K562 (cell line): ENCODE measurements around the gene MCM7. TPM values are rescaled to one million over a fixed set of nuclear protein-coding genes. Genes with fewer than 3 reads are reported as not detected.
A peak's percentile ranks its signal among the peaks of the same experiment; 100 is the strongest.

Experiments
- CCNT2 ChIP-seq: IDR thresholded peaks from 2 replicates; pipeline ENCODE4 v1.6.1; 2011; ENCODE audit warnings: borderline replicate concordance, low read depth, mild to moderate bottlenecking, moderate library complexity, mixed read lengths, low read length; ENCODE audit not compliant: insufficient read length; ENCODE audit errors: extremely low read depth
- FOXP4 ChIP-seq: sonication (generic); formaldehyde crosslinking; IDR thresholded peaks from 2 replicates; pipeline ENCODE4 v1.8.0; 2022; ENCODE audit warnings: mild to moderate bottlenecking, missing genetic modification reagents, borderline replicate concordance
- HBP1 ChIP-seq: fragments of 450-650 bp; formaldehyde crosslinking; IDR thresholded peaks from 2 replicates; pipeline ENCODE4 v1.4.0; 2022; ENCODE audit warnings: missing genetic modification characterization
- HCFC1 ChIP-seq: IDR thresholded peaks from 2 replicates; pipeline ENCODE4 v1.6.1; 2012; ENCODE audit warnings: low read depth, low read length, improper control_type of control experiment
- PPARD ChIP-seq: fragments of 250-450 bp; sonication (Bioruptor Pico); IDR thresholded peaks from 2 replicates; pipeline ENCODE4 v1.8.0; 2022; ENCODE audit warnings: inconsistent platforms, mild to moderate bottlenecking, moderate library complexity
- RFX7 ChIP-seq: fragments of 250-450 bp; sonication (Bioruptor Pico); IDR thresholded peaks from 2 replicates; pipeline ENCODE4 v1.5.1; 2021; ENCODE audit warnings: mild to moderate bottlenecking
- THAP7 ChIP-seq: fragments of 250-450 bp; sonication (Bioruptor Pico); IDR thresholded peaks from 2 replicates; pipeline ENCODE4 v1.5.0; 2021
- XRCC3 ChIP-seq: fragments of 450-650 bp; IDR thresholded peaks from 2 replicates; pipeline ENCODE4 v1.6.1; 2017; ENCODE audit warnings: mild to moderate bottlenecking, moderate library complexity
- ZFPM2 ChIP-seq: fragments of 250-450 bp; sonication (Bioruptor Pico); IDR thresholded peaks from 2 replicates; pipeline ENCODE4 v1.5.1; 2022; ENCODE audit warnings: mild to moderate bottlenecking
- ZNF212 ChIP-seq: fragments of 450-650 bp; formaldehyde crosslinking; IDR thresholded peaks from 2 replicates; pipeline ENCODE4 v1.4.0; 2020; ENCODE audit warnings: mild to moderate bottlenecking
- ZNF263 ChIP-seq: sonication (generic); formaldehyde crosslinking; IDR thresholded peaks from 2 replicates; pipeline ENCODE4 v1.8.0; 2022; ENCODE audit warnings: mild to moderate bottlenecking, missing genetic modification reagents, borderline replicate concordance
- polyA plus RNA-seq, 8 experiments: library from polyadenylated mRNA; depleted of rRNA in 4 of 8; stranded (reverse) in 5 of 8; unstranded in 3 of 8; fragments of >200 nt; fragmentation: Nextera tagmentation in 2 of 8; fragmentation: Illumina TruSeq in 1 of 8; extraction: Ambion mirVana in 2 of 8; extraction: Trizol in 1 of 8; gene quantifications; 2 replicates each; pipeline versions ENCODE4 v1.2.1 to v1.2.3, GENCODE V29; 2011 to 2014; ENCODE audit warnings: inconsistent platforms in 1 of 8, missing spikeins in 1 of 8
- total RNA-seq, 7 experiments: library from RNA; depleted of rRNA in 6 of 7; stranded (reverse); fragments of >200 nt in 6 of 7; fragmentation: Illumina TruSeq in 2 of 7; extraction: Trizol in 2 of 7; gene quantifications; 2 replicates each; pipeline versions ENCODE4 v1.2.1 to v1.2.3, GENCODE V29; 2011 to 2021; ENCODE audit warnings: low replicate concordance in 1 of 7
- TF ChIP-seq, protein P1 (sequence below): fragments of 450-650 bp; IDR thresholded peaks from 2 replicates; pipeline ENCODE4 v1.6.1; 2016; ENCODE audit warnings: low read depth
- TF ChIP-seq, protein P2 (sequence below): fragments of 450-650 bp; IDR thresholded peaks from 2 replicates; pipeline ENCODE4 v1.7.0; 2016; ENCODE audit warnings: borderline replicate concordance

MCM7 gene
- total and polyA plus RNA-seq, 9 of the 15 experiments (the other 6 are each of a cell fraction or from before 2014, with no cell fraction given) = 329 to 856 (median 437) TPM

GRCh38 chr7:100119970-100120732 lies 19.0 kb upstream of the MCM7 start (continued):
- TF ChIP-seq, protein P1, sequence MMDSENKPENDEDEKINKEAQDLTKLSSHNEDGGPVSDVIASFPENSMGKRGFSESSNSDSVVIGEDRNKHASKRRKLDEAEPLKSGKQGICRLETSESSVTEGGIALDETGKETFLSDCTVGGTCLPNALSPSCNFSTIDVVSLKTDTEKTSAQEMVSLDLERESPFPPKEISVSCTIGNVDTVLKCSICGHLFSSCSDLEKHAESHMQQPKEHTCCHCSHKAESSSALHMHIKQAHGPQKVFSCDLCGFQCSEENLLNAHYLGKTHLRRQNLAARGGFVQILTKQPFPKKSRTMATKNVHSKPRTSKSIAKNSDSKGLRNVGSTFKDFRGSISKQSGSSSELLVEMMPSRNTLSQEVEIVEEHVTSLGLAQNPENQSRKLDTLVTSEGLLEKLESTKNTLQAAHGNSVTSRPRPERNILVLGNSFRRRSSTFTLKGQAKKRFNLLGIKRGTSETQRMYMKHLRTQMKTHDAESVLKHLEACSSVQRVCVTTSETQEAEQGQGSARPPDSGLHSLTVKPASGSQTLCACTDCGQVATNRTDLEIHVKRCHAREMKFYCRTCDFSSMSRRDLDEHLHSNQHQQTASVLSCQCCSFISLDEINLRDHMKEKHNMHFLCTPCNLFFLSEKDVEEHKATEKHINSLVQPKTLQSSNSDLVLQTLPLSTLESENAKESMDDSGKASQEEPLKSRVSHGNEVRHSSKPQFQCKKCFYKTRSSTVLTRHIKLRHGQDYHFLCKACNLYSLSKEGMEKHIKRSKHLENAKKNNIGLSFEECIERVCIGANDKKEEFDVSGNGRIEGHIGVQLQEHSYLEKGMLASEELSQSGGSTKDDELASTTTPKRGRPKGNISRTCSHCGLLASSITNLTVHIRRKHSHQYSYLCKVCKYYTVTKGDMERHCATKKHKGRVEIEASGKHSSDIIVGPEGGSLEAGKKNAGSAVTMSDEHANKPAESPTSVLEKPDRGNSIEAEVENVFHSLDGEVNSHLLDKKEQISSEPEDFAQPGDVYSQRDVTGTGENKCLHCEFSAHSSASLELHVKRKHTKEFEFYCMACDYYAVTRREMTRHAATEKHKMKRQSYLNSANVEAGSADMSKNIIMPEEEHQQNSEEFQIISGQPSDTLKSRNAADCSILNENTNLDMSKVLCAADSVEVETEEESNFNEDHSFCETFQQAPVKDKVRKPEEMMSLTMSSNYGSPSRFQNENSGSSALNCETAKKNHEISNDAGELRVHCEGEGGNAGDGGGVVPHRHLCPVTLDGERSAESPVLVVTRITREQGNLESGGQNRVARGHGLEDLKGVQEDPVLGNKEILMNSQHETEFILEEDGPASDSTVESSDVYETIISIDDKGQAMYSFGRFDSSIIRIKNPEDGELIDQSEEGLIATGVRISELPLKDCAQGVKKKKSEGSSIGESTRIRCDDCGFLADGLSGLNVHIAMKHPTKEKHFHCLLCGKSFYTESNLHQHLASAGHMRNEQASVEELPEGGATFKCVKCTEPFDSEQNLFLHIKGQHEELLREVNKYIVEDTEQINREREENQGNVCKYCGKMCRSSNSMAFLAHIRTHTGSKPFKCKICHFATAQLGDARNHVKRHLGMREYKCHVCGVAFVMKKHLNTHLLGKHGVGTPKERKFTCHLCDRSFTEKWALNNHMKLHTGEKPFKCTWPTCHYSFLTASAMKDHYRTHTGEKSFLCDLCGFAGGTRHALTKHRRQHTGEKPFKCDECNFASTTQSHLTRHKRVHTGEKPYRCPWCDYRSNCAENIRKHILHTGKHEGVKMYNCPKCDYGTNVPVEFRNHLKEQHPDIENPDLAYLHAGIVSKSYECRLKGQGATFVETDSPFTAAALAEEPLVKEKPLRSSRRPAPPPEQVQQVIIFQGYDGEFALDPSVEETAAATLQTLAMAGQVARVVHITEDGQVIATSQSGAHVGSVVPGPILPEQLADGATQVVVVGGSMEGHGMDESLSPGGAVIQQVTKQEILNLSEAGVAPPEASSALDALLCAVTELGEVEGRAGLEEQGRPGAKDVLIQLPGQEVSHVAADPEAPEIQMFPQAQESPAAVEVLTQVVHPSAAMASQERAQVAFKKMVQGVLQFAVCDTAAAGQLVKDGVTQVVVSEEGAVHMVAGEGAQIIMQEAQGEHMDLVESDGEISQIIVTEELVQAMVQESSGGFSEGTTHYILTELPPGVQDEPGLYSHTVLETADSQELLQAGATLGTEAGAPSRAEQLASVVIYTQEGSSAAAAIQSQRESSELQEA = no peak
- TF ChIP-seq ZFPM2 (CRISPR knock-in tag) (no peak), RFX7 (CRISPR knock-in tag) (no peak), HBP1 (no peak), THAP7 (CRISPR knock-in tag) (no peak), HCFC1 (peak; percentile 88), ZNF263 (CRISPR knock-in tag) (no peak), ZNF212 (CRISPR knock-in tag) (no peak), FOXP4 (CRISPR knock-in tag) (0 out of 2 replicates have a peak, but pooled peaks have one; percentile 19), PPARD (CRISPR knock-in tag) (no peak), CCNT2 (no peak), XRCC3 (no peak)
- TF ChIP-seq, protein P2, sequence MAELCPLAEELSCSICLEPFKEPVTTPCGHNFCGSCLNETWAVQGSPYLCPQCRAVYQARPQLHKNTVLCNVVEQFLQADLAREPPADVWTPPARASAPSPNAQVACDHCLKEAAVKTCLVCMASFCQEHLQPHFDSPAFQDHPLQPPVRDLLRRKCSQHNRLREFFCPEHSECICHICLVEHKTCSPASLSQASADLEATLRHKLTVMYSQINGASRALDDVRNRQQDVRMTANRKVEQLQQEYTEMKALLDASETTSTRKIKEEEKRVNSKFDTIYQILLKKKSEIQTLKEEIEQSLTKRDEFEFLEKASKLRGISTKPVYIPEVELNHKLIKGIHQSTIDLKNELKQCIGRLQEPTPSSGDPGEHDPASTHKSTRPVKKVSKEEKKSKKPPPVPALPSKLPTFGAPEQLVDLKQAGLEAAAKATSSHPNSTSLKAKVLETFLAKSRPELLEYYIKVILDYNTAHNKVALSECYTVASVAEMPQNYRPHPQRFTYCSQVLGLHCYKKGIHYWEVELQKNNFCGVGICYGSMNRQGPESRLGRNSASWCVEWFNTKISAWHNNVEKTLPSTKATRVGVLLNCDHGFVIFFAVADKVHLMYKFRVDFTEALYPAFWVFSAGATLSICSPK = no peak
